ENCODE data around the gene FCN1.

FCN1 gene

GRCh38 chr9:134942788-134943184 lies 25.1 kb upstream of the FCN1 start:
- Histone ChIP-seq H3K4me3 (no peak overlapping the region), H3K36me3 (ENCODE audit: insufficient read depth, low read length) (no peaks in the 10 kb centered on the region), H3K9ac (ENCODE audit: insufficient read length) (no peak overlapping the region), H3K27ac (no peak overlapping the region), H3K9me3 (ENCODE audit: low read depth, low read length) (no peaks in the 10 kb centered on the region)
- DNase-seq (ENCODE audit: low read depth, low spot score), result no peak
- TF ChIP-seq POLR2AphosphoS5 (IDR thresholded peaks at IDR 0.05; ENCODE audit: borderline replicate concordance, low read depth, low read length), result no peak

GRCh38 chr9:134942011-134942787 lies 24.5 kb upstream of the FCN1 start:
- TF ChIP-seq FOXP2 (optimal IDR thresholded peaks at IDR 0.05; ENCODE audit: control extremely low read depth, extremely low read length, insufficient read depth), result no peak
- TF ChIP-seq POLR2AphosphoS5 (IDR thresholded peaks at IDR 0.05; ENCODE audit: borderline replicate concordance, low read depth, low read length), result no peak
- TF ChIP-seq EZH2 (IDR thresholded peaks at IDR 0.05), result no peak
- no peak overlapping the region for H3K27ac ChIP-seq
- H3K36me3 ChIP-seq (ENCODE audit: insufficient read depth, low read length), result no peaks in the 10 kb centered on the region
- no peaks in the 10 kb centered on the region for H3K9me3 ChIP-seq (ENCODE audit: low read depth, low read length)
- no peak overlapping the region for H3K4me3 ChIP-seq
- H3K9ac ChIP-seq (ENCODE audit: insufficient read length), result no peak overlapping the region
- no peak for DNase-seq (ENCODE audit: low read depth, low spot score)

GRCh38 chr9:134940236-134941208 lies 22.8 kb upstream of the FCN1 start:
- Histone ChIP-seq H3K4me3 (no peak overlapping the region), H3K27ac (no peak overlapping the region), H3K9me3 (ENCODE audit: low read depth, low read length) (no peaks in the 10 kb centered on the region), H3K9ac (ENCODE audit: insufficient read length) (no peak overlapping the region), H3K36me3 (ENCODE audit: insufficient read depth, low read length) (no peaks in the 10 kb centered on the region)
- no peak for DNase-seq (ENCODE audit: low read depth, low spot score)
- no peak for TF ChIP-seq EZH2 (IDR thresholded peaks at IDR 0.05)
- no peak for TF ChIP-seq POLR2AphosphoS5 (IDR thresholded peaks at IDR 0.05; ENCODE audit: borderline replicate concordance, low read depth, low read length)
- no peak for TF ChIP-seq FOXP2 (optimal IDR thresholded peaks at IDR 0.05; ENCODE audit: control extremely low read depth, extremely low read length, insufficient read depth)

- Histone ChIP-seq H3K9me3 (ENCODE audit: low read depth, low read length) (no peaks in the 10 kb centered on the region), H3K9ac (ENCODE audit: insufficient read length) (no peak overlapping the region), H3K4me3 (no peak overlapping the region), H3K36me3 (ENCODE audit: insufficient read depth, low read length) (no peaks in the 10 kb centered on the region), H3K27ac (no peak overlapping the region)
- no peak for DNase-seq (ENCODE audit: low read depth, low spot score)
- TF ChIP-seq EZH2 (IDR thresholded peaks at IDR 0.05) (no peak), POLR2AphosphoS5 (IDR thresholded peaks at IDR 0.05; ENCODE audit: borderline replicate concordance, low read depth, low read length) (no peak), FOXP2 (optimal IDR thresholded peaks at IDR 0.05; ENCODE audit: control extremely low read depth, extremely low read length, insufficient read depth) (no peak)
Observed at GRCh38 chr9:134939836-134940235, 22.1 kb upstream of the FCN1 start.

GRCh38 chr9:134939080-134939733 lies 21.5 kb upstream of the FCN1 start:
- DNase-seq (ENCODE audit: low read depth, low spot score), result no peak

GRCh38 chr9:134938346-134939079 lies 20.8 kb upstream of the FCN1 start:
- no peak overlapping the region for H3K9ac ChIP-seq (ENCODE audit: insufficient read length)
- no peaks in the 10 kb centered on the region for H3K36me3 ChIP-seq (ENCODE audit: insufficient read depth, low read length)
- TF ChIP-seq POLR2AphosphoS5 (IDR thresholded peaks at IDR 0.05; ENCODE audit: borderline replicate concordance, low read depth, low read length) (no peak), EZH2 (IDR thresholded peaks at IDR 0.05) (no peak), FOXP2 (optimal IDR thresholded peaks at IDR 0.05; ENCODE audit: control extremely low read depth, extremely low read length, insufficient read depth) (no peak)
- H3K4me3 ChIP-seq, result no peak overlapping the region
- no peak overlapping the region for H3K27ac ChIP-seq
- no peaks in the 10 kb centered on the region for H3K9me3 ChIP-seq (ENCODE audit: low read depth, low read length)
- no peak for DNase-seq (ENCODE audit: low read depth, low spot score)

More at GRCh38 chr9:134939080-134939733, 21.5 kb upstream of the FCN1 start:
- H3K9me3 ChIP-seq (ENCODE audit: low read depth, low read length), result no peaks in the 10 kb centered on the region
- H3K36me3 ChIP-seq (ENCODE audit: insufficient read depth, low read length), result no peaks in the 10 kb centered on the region
- H3K27ac ChIP-seq, result no peak overlapping the region
- no peak overlapping the region for H3K9ac ChIP-seq (ENCODE audit: insufficient read length)
- H3K4me3 ChIP-seq, result no peak overlapping the region
- TF ChIP-seq EZH2 (IDR thresholded peaks at IDR 0.05), result no peak
- no peak for TF ChIP-seq POLR2AphosphoS5 (IDR thresholded peaks at IDR 0.05; ENCODE audit: borderline replicate concordance, low read depth, low read length)
- no peak for TF ChIP-seq FOXP2 (optimal IDR thresholded peaks at IDR 0.05; ENCODE audit: control extremely low read depth, extremely low read length, insufficient read depth)

GRCh38 chr9:134937566-134938345 lies 20.0 kb upstream of the FCN1 start:
- no peak for TF ChIP-seq POLR2AphosphoS5 (IDR thresholded peaks at IDR 0.05; ENCODE audit: borderline replicate concordance, low read depth, low read length)
- TF ChIP-seq FOXP2 (optimal IDR thresholded peaks at IDR 0.05; ENCODE audit: control extremely low read depth, extremely low read length, insufficient read depth), result no peak
- TF ChIP-seq EZH2 (IDR thresholded peaks at IDR 0.05), result no peak
- H3K4me3 ChIP-seq, result no peak overlapping the region
- no peak for DNase-seq (ENCODE audit: low read depth, low spot score)
- no peak overlapping the region for H3K9ac ChIP-seq (ENCODE audit: insufficient read length)
- no peaks in the 10 kb centered on the region for H3K9me3 ChIP-seq (ENCODE audit: low read depth, low read length)
- H3K27ac ChIP-seq, result no peak overlapping the region
- H3K36me3 ChIP-seq (ENCODE audit: insufficient read depth, low read length), result no peaks in the 10 kb centered on the region

Measured in SK-N-MC (cell line).